PFSK-1 (cell line): ENCODE measurements around the gene GSG1.

Source experiments
- FOXP2 ChIP-seq: optimal IDR thresholded peaks from 2 replicates; pipeline ENCODE3; 2011; ENCODE audit warnings: borderline replicate concordance, control low read depth, inconsistent platforms; ENCODE audit not compliant: insufficient read depth; ENCODE audit errors: extremely low read length, extremely low read depth
- POLR2AphosphoS5 ChIP-seq: IDR thresholded peaks from 2 replicates; pipeline ENCODE4 v1.6.1; 2012; ENCODE audit warnings: low read depth, mild to moderate bottlenecking, control low read depth, low read length, moderate library complexity
- SIN3A ChIP-seq: IDR thresholded peaks from 2 replicates; pipeline ENCODE4 v1.6.1; 2012; ENCODE audit warnings: mild to moderate bottlenecking, low read length, moderate library complexity, borderline replicate concordance; ENCODE audit not compliant: insufficient read depth
- TAF1 ChIP-seq: IDR thresholded peaks from 2 replicates; pipeline ENCODE4 v1.6.1; 2012; ENCODE audit warnings: low read length, control low read depth, borderline replicate concordance; ENCODE audit not compliant: insufficient read depth
- TF ChIP-seq, protein P1 (sequence below), 2 experiments: IDR thresholded peaks; 2 replicates each; pipeline versions ENCODE4 v1.6.1 to v1.8.0; 2011 to 2012; ENCODE audit warnings: low read depth in 2 of 2, low read length in 2 of 2, control low read depth in 1 of 2, inconsistent platforms in 1 of 2, mild to moderate bottlenecking in 1 of 2, moderate library complexity in 1 of 2; ENCODE audit not compliant: insufficient read depth in 1 of 2

DNA sequence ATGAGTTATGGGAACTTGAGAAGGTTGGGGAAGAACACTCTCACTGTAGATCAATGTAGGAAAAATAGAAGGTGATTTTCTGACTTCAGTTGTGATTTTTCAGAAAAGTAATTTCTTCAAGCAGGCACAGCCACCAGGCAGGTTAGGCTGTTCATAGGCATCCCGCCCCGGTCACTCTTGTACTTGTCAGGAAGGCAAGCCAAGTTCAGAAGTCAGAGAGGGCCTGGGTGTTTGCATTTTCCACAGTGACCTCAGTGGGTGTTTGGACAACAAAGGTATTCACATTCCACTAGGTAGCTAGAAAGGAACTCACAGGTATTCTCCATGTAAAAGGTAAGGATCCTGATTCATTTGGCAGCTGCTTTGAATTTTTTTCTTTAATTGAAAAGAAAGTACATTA lies 62.2 kb downstream of the GSG1 start:
- TF ChIP-seq TAF1 (no peak), POLR2AphosphoS5 (no peak), SIN3A (no peak), FOXP2 (no peak)
- TF ChIP-seq, protein P1, sequence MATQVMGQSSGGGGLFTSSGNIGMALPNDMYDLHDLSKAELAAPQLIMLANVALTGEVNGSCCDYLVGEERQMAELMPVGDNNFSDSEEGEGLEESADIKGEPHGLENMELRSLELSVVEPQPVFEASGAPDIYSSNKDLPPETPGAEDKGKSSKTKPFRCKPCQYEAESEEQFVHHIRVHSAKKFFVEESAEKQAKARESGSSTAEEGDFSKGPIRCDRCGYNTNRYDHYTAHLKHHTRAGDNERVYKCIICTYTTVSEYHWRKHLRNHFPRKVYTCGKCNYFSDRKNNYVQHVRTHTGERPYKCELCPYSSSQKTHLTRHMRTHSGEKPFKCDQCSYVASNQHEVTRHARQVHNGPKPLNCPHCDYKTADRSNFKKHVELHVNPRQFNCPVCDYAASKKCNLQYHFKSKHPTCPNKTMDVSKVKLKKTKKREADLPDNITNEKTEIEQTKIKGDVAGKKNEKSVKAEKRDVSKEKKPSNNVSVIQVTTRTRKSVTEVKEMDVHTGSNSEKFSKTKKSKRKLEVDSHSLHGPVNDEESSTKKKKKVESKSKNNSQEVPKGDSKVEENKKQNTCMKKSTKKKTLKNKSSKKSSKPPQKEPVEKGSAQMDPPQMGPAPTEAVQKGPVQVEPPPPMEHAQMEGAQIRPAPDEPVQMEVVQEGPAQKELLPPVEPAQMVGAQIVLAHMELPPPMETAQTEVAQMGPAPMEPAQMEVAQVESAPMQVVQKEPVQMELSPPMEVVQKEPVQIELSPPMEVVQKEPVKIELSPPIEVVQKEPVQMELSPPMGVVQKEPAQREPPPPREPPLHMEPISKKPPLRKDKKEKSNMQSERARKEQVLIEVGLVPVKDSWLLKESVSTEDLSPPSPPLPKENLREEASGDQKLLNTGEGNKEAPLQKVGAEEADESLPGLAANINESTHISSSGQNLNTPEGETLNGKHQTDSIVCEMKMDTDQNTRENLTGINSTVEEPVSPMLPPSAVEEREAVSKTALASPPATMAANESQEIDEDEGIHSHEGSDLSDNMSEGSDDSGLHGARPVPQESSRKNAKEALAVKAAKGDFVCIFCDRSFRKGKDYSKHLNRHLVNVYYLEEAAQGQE (IDR thresholded peaks at IDR 0.05; ENCODE audit: insufficient read depth in 1 of 2, low read depth in 2 of 2, low read length in 2 of 2), result no peak
